IPS-18a (cell line): ENCODE results near the gene NRCAM.

Experiments used
- H3K27ac ChIP-seq: one replicate; pipeline ENCODE4 v1.5.1; 2013; ENCODE audit warnings: low read length
- H3K27me3 ChIP-seq: one replicate; pipeline ENCODE4 v1.6.1; 2013; ENCODE audit warnings: mild to moderate bottlenecking, low read length; ENCODE audit not compliant: control insufficient read depth, insufficient read depth
- H3K36me3 ChIP-seq: one replicate; pipeline ENCODE4 v1.6.1; 2013; ENCODE audit warnings: low read depth, low read length; ENCODE audit not compliant: control insufficient read depth
- H3K4me1 ChIP-seq: one replicate; pipeline ENCODE4 v1.6.1; 2013; ENCODE audit warnings: low read depth, low read length; ENCODE audit not compliant: control insufficient read depth
- H3K4me3 ChIP-seq: one replicate; pipeline ENCODE4 v1.5.1; 2013; ENCODE audit warnings: low read length
- H3K9ac ChIP-seq: one replicate; pipeline ENCODE4 v1.6.1; 2013; ENCODE audit warnings: mild to moderate bottlenecking, low read length, moderate library complexity
- H3K9me3 ChIP-seq: one replicate; pipeline ENCODE4 v1.6.1; 2013; ENCODE audit warnings: low read depth, low read length; ENCODE audit not compliant: control insufficient read depth

Gene NRCAM

GRCh38 chr7:108441392-108441955 lies 14.8 kb downstream of the NRCAM start:
- Histone ChIP-seq H3K9ac (no peak overlapping the region), H3K27ac (no peak overlapping the region), H3K27me3 (no peaks in the 10 kb centered on the region), H3K9me3 (no peaks in the 10 kb centered on the region), H3K4me3 (no peak overlapping the region), H3K36me3 (no peaks in the 10 kb centered on the region), H3K4me1 (no peaks in the 10 kb centered on the region)

GRCh38 chr7:108440613-108441012 lies 15.6 kb downstream of the NRCAM start:
- Histone ChIP-seq H3K36me3 (no peaks in the 10 kb centered on the region), H3K27me3 (no peaks in the 10 kb centered on the region), H3K9ac (no peak overlapping the region), H3K9me3 (no peaks in the 10 kb centered on the region), H3K27ac (no peak overlapping the region), H3K4me1 (no peaks in the 10 kb centered on the region), H3K4me3 (no peak overlapping the region)

- no peak overlapping the region for H3K9ac ChIP-seq
These were observed 19.3 kb downstream of the NRCAM start for GRCh38 chr7:108436906-108437305.

GRCh38 chr7:108434010-108434409 lies 22.2 kb downstream of the NRCAM start:
- Histone ChIP-seq H3K27me3 (no peaks in the 10 kb centered on the region), H3K36me3 (no peaks in the 10 kb centered on the region), H3K27ac (no peak overlapping the region), H3K9ac (no peak overlapping the region), H3K9me3 (no peaks in the 10 kb centered on the region), H3K4me1 (no peaks in the 10 kb centered on the region), H3K4me3 (no peak overlapping the region)

More at GRCh38 chr7:108436906-108437305, 19.3 kb downstream of the NRCAM start:
- H3K36me3 ChIP-seq: no peaks in the 10 kb centered on the region
- no peaks in the 10 kb centered on the region for H3K9me3 ChIP-seq
- no peak overlapping the region for H3K27ac ChIP-seq
- no peaks in the 10 kb centered on the region for H3K27me3 ChIP-seq
- H3K4me1 ChIP-seq: no peaks in the 10 kb centered on the region
- H3K4me3 ChIP-seq: no peak overlapping the region

GRCh38 chr7:108431099-108431498 lies 25.1 kb downstream of the NRCAM start:
- H3K9ac ChIP-seq: no peak overlapping the region
- no peak overlapping the region for H3K4me3 ChIP-seq

GRCh38 chr7:108430664-108431063 lies 25.6 kb downstream of the NRCAM start:
- no peaks in the 10 kb centered on the region for H3K9me3 ChIP-seq
- H3K27me3 ChIP-seq: no peaks in the 10 kb centered on the region
- no peak overlapping the region for H3K4me3 ChIP-seq
- H3K4me1 ChIP-seq: no peaks in the 10 kb centered on the region
- no peaks in the 10 kb centered on the region for H3K36me3 ChIP-seq
- no peak overlapping the region for H3K9ac ChIP-seq
- no peak overlapping the region for H3K27ac ChIP-seq

More at GRCh38 chr7:108431099-108431498, 25.1 kb downstream of the NRCAM start:
- no peaks in the 10 kb centered on the region for H3K27me3 ChIP-seq
- H3K4me1 ChIP-seq: no peaks in the 10 kb centered on the region
- H3K36me3 ChIP-seq: no peaks in the 10 kb centered on the region
- no peak overlapping the region for H3K27ac ChIP-seq
- H3K9me3 ChIP-seq: no peaks in the 10 kb centered on the region

GRCh38 chr7:108427766-108428165 lies 28.5 kb downstream of the NRCAM start:
- H3K9ac ChIP-seq: no peak overlapping the region

GRCh38 chr7:108425714-108426275 lies 30.4 kb downstream of the NRCAM start:
- Histone ChIP-seq H3K4me1 (no peaks in the 10 kb centered on the region), H3K36me3 (no peaks in the 10 kb centered on the region), H3K9ac (no peak overlapping the region), H3K27me3 (no peaks in the 10 kb centered on the region), H3K9me3 (no peaks in the 10 kb centered on the region), H3K4me3 (no peak overlapping the region), H3K27ac (no peak overlapping the region)

More at GRCh38 chr7:108427766-108428165, 28.5 kb downstream of the NRCAM start:
- H3K27me3 ChIP-seq: no peaks in the 10 kb centered on the region
- no peak overlapping the region for H3K27ac ChIP-seq
- no peaks in the 10 kb centered on the region for H3K36me3 ChIP-seq
- no peak overlapping the region for H3K4me3 ChIP-seq
- H3K4me1 ChIP-seq: no peaks in the 10 kb centered on the region
- no peaks in the 10 kb centered on the region for H3K9me3 ChIP-seq

GRCh38 chr7:108424013-108424412 lies 32.2 kb downstream of the NRCAM start:
- Histone ChIP-seq H3K27me3 (no peaks in the 10 kb centered on the region), H3K4me3 (no peak overlapping the region), H3K27ac (no peak overlapping the region), H3K9ac (no peak overlapping the region), H3K36me3 (no peaks in the 10 kb centered on the region), H3K9me3 (no peaks in the 10 kb centered on the region), H3K4me1 (no peaks in the 10 kb centered on the region)

GRCh38 chr7:108423089-108423989 lies 32.9 kb downstream of the NRCAM start:
- H3K36me3 ChIP-seq: no peaks in the 10 kb centered on the region
- no peaks in the 10 kb centered on the region for H3K4me1 ChIP-seq
- H3K9me3 ChIP-seq: no peaks in the 10 kb centered on the region
- no peak overlapping the region for H3K9ac ChIP-seq
- H3K27me3 ChIP-seq: no peaks in the 10 kb centered on the region
- H3K27ac ChIP-seq: no peak overlapping the region
- H3K4me3 ChIP-seq: no peak overlapping the region

GRCh38 chr7:108421720-108422331 lies 34.4 kb downstream of the NRCAM start:
- no peaks in the 10 kb centered on the region for H3K27me3 ChIP-seq
- no peak overlapping the region for H3K4me3 ChIP-seq
- no peak overlapping the region for H3K9ac ChIP-seq
- no peaks in the 10 kb centered on the region for H3K9me3 ChIP-seq
- no peak overlapping the region for H3K27ac ChIP-seq
- H3K4me1 ChIP-seq: no peaks in the 10 kb centered on the region
- no peaks in the 10 kb centered on the region for H3K36me3 ChIP-seq
